HT1080 (cell line): Measurements from ENCODE around the gene ARID5B. TPM values are rescaled to one million over a fixed set of nuclear protein-coding genes. Genes with fewer than 3 reads are reported as not detected.

Experiments
- DNase-seq: peaks from one replicate; pipeline ENCODE4 v3.0.0-alpha.2; 2015; ENCODE audit warnings: low read depth
- total RNA-seq: library from RNA; depleted of rRNA; stranded (reverse); fragments of >200 nt; shearing (Covaris generic); gene quantifications from 2 replicates; pipeline ENCODE4 v1.2.3, GENCODE V29; 2014

Gene ARID5B
- total RNA-seq, 1 experiment from 2014 or later, result 4.3 TPM

GRCh38 chr10:62007145-62007544, 105.6 kb downstream of the ARID5B start:
- DNase-seq, result no peak

GRCh38 chr10:62008196-62008595, 106.7 kb downstream of the ARID5B start:
- DNase-seq, result no peak

- no peak for DNase-seq
Measured at GRCh38 chr10:62008946-62009345, 107.4 kb downstream of the ARID5B start.

GRCh38 chr10:62010366-62010765, 108.9 kb downstream of the ARID5B start:
- DNase-seq, result no peak

GRCh38 chr10:62011558-62011957, 110.1 kb downstream of the ARID5B start:
- no peak for DNase-seq

- no peak for DNase-seq
Measured at GRCh38 chr10:62012318-62012717, 110.8 kb downstream of the ARID5B start.

- DNase-seq, result no peak
Measured at GRCh38 chr10:62014510-62014909, 113.0 kb downstream of the ARID5B start.

- DNase-seq, result no peak
Measured at GRCh38 chr10:62015994-62016393, 114.5 kb downstream of the ARID5B start.

GRCh38 chr10:62016623-62017490, 115.4 kb downstream of the ARID5B start:
- DNase-seq, result no peak

GRCh38 chr10:62017491-62017870, 116.0 kb downstream of the ARID5B start:
- no peak for DNase-seq

GRCh38 chr10:62018131-62018911, 116.8 kb downstream of the ARID5B start:
- DNase-seq, result no peak

GRCh38 chr10:62019013-62019684, 117.7 kb downstream of the ARID5B start:
- no peak for DNase-seq

- no peak for DNase-seq
Measured at GRCh38 chr10:62019685-62020359, 118.3 kb downstream of the ARID5B start.

- DNase-seq, result no peak
Measured at GRCh38 chr10:62021128-62021665, 119.7 kb downstream of the ARID5B start.

GRCh38 chr10:62021978-62022802, 120.7 kb downstream of the ARID5B start:
- DNase-seq, result no peak

GRCh38 chr10:62022830-62023229, 121.3 kb downstream of the ARID5B start:
- no peak for DNase-seq

GRCh38 chr10:62023329-62023728, 121.8 kb downstream of the ARID5B start:
- DNase-seq, result no peak

GRCh38 chr10:62024026-62024701, 122.7 kb downstream of the ARID5B start:
- no peak for DNase-seq

GRCh38 chr10:62025134-62025794, 123.8 kb downstream of the ARID5B start:
- DNase-seq, result no peak
